Subcutaneous adipose tissue (tissue), 4 donors: Measurements from ENCODE around the gene FOXO1. TPM values are rescaled to one million over a fixed set of nuclear protein-coding genes. Genes with fewer than 3 reads are reported as not detected.

Experiments used
- CTCF ChIP-seq: fragments of 450-650 bp; IDR thresholded peaks from one replicate; pipeline ENCODE4 v1.5.1; 2016; ENCODE audit warnings: low read depth, mild to moderate bottlenecking, control low read depth, antibody characterized with exemption, moderate library complexity
- total RNA-seq, 4 donors: library from RNA; depleted of rRNA; stranded (reverse); fragments of >200 nt; gene quantifications; one replicate each; pipeline ENCODE4 v1.1.0, GENCODE V29; 2016

FOXO1 gene
- total RNA-seq, 4 donors from 2014 or later: 93.0 to 198 (median 134) TPM

- TF ChIP-seq CTCF: no peak
Observed at GRCh38 chr13:40681341-40682146, 15.1 kb upstream of the FOXO1 start.

GRCh38 chr13:40680659-40681323 is 14.3 kb upstream of the FOXO1 start:
- no peak for TF ChIP-seq CTCF

GRCh38 chr13:40679480-40679985 is 13.1 kb upstream of the FOXO1 start:
- no peak for TF ChIP-seq CTCF

- TF ChIP-seq CTCF: no peak
Observed at GRCh38 chr13:40677064-40677463, 10.6 kb upstream of the FOXO1 start.

GRCh38 chr13:40676007-40676406 is 9.6 kb upstream of the FOXO1 start:
- no peak for TF ChIP-seq CTCF

- TF ChIP-seq CTCF: no peak
Observed at GRCh38 chr13:40673414-40673813, 7.0 kb upstream of the FOXO1 start.

GRCh38 chr13:40672765-40673397 is 6.4 kb upstream of the FOXO1 start:
- TF ChIP-seq CTCF: no peak
